GM21717 (cell line): ENCODE results near the gene BCAS2.
A peak's percentile ranks its signal among the peaks of the same experiment; 100 is the strongest.

Source experiments
- ATAC-seq: cut with Tn5 transposase; IDR thresholded peaks from one replicate; pipeline ENCODE4 v1.9.1; 2021; ENCODE audit warnings: mild to moderate bottlenecking, moderate library complexity; ENCODE audit not compliant: unreplicated experiment

Gene BCAS2

DNA sequence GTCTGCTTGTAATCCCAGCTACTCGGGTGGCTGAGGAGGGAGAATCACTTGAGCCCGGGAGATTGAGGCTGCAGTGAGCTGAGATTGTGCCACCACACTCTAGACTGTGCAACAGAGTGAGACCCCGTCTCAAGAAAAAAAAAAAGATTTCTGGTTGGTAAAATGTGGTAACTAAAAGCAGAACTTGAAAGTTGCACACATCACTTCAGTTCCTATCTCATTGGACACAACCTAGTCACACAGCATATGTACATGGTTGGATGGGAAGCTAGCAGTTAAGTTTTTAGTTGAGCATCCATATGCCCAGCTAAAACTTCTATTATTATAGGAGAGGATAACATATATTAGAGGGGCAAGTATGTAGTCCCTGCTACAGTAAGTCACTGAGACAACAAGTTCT, 22.1 kb downstream of the BCAS2 start:
- ATAC-seq: peak; percentile 64

DNA sequence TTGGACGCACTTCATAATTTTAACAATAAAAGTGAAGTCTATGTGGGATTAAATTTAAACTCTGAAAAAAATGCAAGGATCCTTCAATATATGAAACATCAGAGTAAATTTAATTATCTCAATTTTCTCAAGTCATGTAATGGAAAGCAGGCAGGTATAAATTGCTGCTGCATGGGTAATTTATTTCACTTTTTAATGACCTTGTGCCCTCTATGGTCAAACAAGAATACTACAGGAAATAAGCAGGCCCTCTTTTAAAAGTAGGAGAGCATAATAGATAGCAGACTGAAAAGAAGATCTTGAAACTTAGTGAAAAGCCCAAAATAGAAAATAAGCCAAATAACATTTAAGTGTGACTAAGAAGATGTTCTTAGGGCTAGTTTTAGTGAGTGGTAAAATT, 22.9 kb downstream of the BCAS2 start:
- no peak for ATAC-seq

GRCh38 chr1:114554577-114554976, 26.8 kb downstream of the BCAS2 start:
- ATAC-seq: no peak

- no peak for ATAC-seq
Observed at GRCh38 chr1:114552106-114552639, 29.2 kb downstream of the BCAS2 start.

- ATAC-seq: no peak
Observed at GRCh38 chr1:114551400-114551799, 30.0 kb downstream of the BCAS2 start.

GRCh38 chr1:114550336-114550735, 31.1 kb downstream of the BCAS2 start:
- no peak for ATAC-seq

GRCh38 chr1:114549137-114549536, 32.3 kb downstream of the BCAS2 start:
- no peak for ATAC-seq

DNA sequence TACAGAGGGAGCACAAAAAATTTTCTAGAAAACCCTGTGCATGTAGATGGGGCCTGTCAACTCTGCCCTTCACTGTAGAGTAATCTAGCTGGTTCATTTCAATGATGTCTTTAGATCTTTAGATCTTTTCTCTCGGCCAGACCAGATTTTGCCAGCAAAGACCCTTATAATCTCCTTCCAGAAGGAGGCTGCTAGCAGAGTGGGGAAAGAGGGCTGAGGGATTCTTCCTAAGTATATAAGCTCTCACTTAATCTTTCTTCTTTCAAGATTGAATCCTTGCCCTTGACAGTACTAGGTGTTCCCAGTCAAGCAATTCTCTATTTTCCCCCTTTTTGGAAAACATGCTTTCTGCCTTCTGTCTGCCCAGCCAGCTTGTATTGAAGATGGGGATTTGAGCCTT, 34.3 kb downstream of the BCAS2 start:
- no peak for ATAC-seq

- ATAC-seq: no peak
Observed at GRCh38 chr1:114545796-114546195, 35.6 kb downstream of the BCAS2 start.

DNA sequence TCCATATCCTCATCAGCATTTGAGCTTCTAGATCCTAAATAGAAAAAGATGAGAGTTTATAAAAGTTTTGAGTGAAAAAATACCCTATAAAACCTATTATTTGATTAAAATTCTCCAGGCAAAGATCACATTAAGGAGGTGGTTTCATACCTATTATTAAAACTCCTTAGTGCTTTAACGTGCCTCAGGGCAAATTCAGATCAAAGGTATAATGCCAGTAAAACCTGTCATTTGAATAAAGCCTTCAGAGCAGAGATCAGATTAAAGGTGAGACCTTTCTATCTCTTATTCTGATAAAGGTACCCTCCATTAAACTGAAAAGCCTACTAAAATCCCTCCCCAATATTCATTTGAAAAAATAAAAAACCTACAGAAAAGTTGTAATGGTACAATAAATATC, 36.1 kb downstream of the BCAS2 start:
- no peak for ATAC-seq

GRCh38 chr1:114540821-114541220, 40.6 kb downstream of the BCAS2 start:
- no peak for ATAC-seq

- no peak for ATAC-seq
Observed at GRCh38 chr1:114540272-114540671, 41.1 kb downstream of the BCAS2 start.

DNA sequence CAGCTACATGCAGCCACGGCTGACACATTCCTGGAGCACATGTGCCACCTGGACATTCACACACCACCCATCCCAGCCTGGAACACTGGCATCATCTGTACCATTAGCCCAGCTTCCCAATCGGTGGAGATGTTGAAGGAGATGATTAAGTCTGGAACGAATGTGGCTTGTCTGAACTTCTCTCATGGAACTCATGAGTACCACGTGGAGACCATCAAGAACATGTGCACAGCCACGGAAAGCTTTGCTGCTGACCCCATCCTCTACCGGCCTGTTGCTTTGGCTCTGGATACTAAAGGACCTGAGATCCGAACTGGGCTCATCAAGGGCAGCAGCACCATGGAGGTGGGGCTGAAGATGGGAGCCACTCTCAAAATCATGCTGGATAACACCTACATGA, 45.4 kb downstream of the BCAS2 start:
- no peak for ATAC-seq

DNA sequence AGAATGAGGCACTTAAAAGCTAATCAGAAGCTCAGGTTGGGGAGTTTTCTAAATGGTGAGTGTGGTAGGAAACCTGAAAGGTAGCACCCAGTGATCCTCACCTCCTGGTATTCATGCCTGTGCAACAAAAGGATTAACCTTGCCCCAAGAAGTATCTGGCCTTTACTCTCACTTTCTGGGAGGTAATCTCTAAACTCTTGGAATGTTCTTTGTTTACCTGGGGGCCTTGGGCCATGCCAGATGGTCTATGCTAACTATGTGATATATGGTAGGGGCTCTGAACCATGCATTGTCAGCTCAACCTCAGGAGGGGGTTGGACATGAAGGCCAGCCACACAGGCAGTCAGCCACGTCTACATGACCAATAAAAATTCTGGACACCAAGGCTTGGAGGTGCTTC, 46.0 kb downstream of the BCAS2 start:
- no peak for ATAC-seq

DNA sequence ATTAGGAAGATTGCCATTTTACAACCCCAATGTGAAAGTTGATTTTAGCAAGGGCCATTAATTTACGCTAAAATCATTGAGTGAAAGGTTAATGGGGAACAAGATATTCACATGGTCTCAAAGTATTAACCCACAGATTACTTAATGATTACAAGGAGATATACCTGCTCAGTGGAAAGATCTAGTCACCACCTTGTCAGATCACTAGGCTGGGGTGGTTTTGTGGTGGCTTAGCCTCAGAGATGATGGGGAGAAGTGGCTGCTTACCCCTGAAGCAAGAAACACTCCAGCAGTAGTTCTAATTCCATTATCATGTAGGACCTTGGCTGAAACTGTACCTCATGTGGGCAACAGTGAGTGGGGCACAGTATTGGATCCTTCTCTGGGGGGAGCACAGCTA, 50.3 kb downstream of the BCAS2 start:
- ATAC-seq: no peak

DNA sequence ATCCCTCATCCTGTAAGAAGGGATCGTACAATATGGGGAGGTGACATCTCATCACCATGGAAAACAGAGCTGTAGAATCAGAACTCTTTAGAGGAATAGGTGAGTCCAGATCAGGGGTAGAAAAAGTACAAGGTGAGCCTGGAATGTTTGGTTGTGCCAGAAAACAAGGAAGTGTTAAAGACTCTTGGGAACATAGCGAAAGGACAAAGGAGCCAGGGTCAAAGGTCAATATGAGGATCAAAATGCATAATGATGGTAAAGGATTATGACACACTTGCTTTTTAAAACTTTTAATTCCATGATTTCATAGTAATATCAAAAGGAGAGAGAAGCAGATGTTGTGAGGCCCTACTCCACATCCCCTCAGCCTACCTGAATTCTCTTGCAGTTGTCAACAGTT, 51.2 kb downstream of the BCAS2 start:
- no peak for ATAC-seq

GRCh38 chr1:114524944-114525343, 56.5 kb downstream of the BCAS2 start:
- ATAC-seq: no peak

DNA sequence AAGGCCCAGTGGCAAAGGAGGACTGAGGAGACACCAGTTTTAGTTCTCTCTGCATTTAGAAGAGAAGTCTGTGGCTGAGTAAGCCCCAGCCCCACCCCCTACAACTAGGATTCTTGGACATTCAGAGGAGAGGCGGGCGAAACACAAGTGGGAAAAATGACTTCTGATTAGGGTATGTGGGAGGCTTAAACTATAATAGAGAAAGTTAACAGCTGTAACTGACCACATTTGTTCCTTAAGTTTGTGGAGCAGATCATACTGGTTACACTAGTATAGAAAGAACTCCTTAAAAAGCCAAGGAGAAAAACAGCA, 59.2 kb downstream of the BCAS2 start:
- ATAC-seq: no peak

DNA sequence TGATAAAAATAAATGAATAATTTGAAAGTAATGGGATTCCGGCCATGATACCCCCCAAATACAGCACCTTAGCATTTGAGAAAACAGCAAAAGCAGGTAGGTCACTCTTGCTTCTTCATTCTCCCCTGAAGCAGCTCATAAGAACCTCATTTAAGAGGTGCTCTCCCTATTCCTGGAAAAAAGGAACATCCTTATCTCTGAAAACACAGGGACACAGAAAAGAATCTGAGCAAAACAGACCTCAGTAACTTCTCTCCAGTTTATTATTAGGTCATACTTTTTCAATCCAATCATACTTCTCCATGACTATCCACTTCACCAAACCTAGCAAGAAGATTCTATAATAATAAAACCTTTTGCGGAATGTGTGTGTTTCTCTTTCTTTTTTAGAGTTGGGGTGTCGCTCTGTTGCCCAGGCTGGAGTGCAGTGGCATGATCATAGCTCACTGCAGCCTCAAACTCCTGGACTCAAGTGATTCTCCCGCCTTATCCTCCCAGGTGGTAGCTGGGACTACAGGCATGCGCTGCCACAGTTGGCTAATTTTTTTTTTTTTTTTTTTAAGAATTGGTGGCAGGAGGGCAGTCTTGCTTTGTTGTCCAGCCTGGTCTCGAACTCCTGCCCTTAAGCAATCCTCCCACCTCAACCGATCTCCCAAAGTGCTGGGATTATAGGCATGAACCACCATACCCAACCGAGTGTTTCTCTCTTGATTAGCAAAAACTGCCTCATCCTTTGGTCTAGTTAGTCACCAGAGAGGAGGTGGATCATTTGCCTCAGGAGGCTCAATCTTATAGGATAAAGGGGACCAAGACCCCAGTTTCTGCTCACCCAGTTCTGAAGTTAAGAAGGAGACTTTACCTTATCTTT, 59.8 kb downstream of the BCAS2 start:
- no peak for ATAC-seq
